Cerebellar cortex (tissue), 1 donor: ENCODE results near the gene GJD3.
"Not testable (repeated sequence)": the region's sequence is repeated elsewhere in the genome, so short reads cannot be mapped to it uniquely, and the experiment has no call there.

Source experiments
- DNase-seq: peaks from one replicate; pipeline ENCODE4 v3.0.0-alpha.2; 2015; ENCODE audit warnings: low spot score

The GJD3 gene, protein sequence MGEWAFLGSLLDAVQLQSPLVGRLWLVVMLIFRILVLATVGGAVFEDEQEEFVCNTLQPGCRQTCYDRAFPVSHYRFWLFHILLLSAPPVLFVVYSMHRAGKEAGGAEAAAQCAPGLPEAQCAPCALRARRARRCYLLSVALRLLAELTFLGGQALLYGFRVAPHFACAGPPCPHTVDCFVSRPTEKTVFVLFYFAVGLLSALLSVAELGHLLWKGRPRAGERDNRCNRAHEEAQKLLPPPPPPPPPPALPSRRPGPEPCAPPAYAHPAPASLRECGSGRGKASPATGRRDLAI

GRCh38 chr17:40364121-40364861, at the start of gene GJD3:
TSS of gene GJD3 (minus strand) at chr17:40364737. CDS start at chr17:40363815, 922 bp downstream.
- DNase-seq, result no peak

GRCh38 chr17:40414312-40414711, 49.8 kb upstream of the GJD3 start:
- DNase-seq, result not testable (repeated sequence)

GRCh38 chr17:40412880-40413279, 48.3 kb upstream of the GJD3 start:
- DNase-seq, result no peak

GRCh38 chr17:40411821-40412220, 47.3 kb upstream of the GJD3 start:
- no peak for DNase-seq

- DNase-seq, result no peak
Measured at GRCh38 chr17:40410082-40410481, 45.5 kb upstream of the GJD3 start.

GRCh38 chr17:40409540-40409939, 45.0 kb upstream of the GJD3 start:
- DNase-seq, result not testable (repeated sequence)

DNA sequence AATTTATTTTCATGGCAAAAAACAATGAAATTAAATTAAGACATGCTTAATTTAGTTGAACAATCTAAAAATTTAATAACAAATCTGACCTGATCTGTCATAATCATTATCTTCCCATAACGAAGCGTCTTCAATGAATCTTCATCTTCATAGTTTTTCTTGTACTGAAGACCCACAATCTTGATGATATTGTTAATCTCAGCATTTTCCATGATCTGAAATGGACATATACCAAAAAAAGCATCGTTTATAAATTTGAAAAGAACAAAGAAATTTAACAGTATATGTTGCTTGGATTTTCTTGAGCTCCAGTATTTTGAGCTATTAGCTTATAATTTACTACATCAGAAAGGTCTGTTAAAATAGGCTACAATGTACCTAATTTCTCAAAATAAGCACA, 42.9 kb upstream of the GJD3 start:
- DNase-seq, result no peak

GRCh38 chr17:40404003-40404402, 39.5 kb upstream of the GJD3 start:
- DNase-seq, result no peak

GRCh38 chr17:40402668-40403067, 38.1 kb upstream of the GJD3 start:
- DNase-seq, result no peak

- peak; percentile 67 for DNase-seq
Measured at GRCh38 chr17:40399185-40399584, 34.6 kb upstream of the GJD3 start.

DNA sequence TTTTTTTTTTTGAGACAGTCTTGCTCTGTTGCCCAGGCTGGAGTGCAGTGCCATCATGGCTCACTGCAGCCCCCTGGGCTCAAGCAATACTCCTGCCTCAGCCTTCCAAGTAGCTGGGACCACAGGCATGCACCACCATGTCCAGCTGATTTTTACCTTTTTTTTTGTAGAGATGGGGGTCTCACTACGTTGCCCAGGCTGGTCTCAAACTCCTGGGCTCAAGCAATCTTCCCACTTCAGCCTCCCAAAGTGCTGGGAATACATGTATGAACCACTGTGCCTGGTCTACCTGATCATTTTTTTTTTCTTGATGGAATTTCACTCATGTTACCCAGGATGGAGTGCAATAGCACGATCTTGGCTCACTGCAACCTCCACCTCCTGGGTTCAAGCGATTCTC, 22.0 kb upstream of the GJD3 start:
- not testable (repeated sequence) for DNase-seq

DNA sequence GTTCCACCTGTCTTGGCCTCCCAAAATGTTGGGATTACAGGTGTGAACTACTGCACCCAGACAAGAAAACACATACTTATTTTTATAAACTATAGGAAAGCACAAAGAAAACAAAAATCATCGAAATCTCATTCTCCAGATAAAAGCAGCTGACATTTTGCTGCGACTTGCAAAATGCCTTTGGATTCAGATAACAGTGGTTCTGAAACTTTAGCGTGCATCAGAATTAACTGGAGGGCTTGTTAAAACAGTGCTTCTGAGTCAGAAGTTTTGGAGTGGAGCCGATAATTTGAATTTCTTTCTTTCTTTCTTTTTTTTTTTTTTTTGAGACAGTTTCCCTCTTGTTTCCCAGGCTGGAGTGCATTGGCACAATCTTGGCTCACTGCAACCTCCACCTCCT, 17.7 kb upstream of the GJD3 start:
- no peak for DNase-seq

DNA sequence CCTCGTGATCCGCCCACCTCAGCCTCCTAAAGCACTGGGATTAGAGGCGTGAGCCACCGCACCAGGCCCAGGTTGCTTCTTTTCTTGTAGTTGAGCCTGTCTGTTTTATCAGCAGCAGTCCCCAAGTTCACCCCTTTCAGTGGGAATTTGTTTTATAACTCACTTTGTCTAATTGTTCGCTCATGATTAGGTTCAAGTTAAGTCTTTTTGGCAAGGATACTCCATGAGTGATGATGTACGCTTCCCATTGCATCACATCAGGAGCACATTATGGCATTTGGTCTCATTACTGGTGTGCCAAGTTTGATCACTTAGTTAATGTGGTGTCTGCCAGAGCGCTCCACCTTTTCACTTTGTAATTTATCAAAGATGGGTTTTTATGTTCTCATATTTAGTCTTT, 14.4 kb upstream of the GJD3 start:
- DNase-seq, result no peak

- no peak for DNase-seq
Measured at GRCh38 chr17:40377832-40378231, 13.3 kb upstream of the GJD3 start.

DNA sequence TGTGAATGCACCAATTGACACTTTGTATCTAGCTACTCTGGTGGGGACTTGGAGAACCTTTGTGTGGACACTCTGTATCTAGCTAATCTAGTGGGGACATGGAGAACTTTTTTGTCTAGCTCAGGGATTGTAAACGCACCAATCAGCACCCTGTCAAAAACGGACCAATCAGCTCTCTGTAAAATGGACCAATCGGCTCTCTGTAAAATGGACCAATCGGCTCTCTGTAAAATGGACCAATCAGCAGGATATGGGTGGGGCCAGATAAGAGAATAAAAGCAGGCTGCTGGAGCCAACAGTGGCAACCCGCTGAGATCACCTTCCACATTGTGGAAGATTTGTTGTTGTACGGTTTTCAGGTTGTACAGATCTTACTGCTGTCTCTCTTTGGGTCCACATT, 12.0 kb upstream of the GJD3 start:
- not testable (repeated sequence) for DNase-seq

DNA sequence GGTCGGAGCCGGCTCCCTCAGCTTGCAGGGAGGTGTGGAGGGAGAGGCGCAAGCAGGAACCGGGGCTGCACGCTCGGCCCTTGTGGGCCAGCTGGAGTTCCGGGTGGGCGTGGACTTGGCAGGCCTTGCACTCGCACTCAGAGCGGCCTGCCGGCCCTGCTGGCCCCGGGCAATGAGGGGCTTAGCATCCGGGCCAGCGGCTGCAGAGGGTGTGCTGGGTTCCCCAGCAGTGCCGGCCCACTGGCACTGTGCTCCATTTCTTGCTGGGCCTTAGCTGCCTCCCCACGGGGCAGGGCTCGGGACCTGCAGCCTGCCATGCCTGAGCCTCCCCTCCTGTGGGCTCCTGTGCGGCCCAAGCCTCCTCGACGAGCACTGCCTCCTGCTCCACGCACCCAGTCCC, 11.2 kb upstream of the GJD3 start:
- DNase-seq, result not testable (repeated sequence)

DNA sequence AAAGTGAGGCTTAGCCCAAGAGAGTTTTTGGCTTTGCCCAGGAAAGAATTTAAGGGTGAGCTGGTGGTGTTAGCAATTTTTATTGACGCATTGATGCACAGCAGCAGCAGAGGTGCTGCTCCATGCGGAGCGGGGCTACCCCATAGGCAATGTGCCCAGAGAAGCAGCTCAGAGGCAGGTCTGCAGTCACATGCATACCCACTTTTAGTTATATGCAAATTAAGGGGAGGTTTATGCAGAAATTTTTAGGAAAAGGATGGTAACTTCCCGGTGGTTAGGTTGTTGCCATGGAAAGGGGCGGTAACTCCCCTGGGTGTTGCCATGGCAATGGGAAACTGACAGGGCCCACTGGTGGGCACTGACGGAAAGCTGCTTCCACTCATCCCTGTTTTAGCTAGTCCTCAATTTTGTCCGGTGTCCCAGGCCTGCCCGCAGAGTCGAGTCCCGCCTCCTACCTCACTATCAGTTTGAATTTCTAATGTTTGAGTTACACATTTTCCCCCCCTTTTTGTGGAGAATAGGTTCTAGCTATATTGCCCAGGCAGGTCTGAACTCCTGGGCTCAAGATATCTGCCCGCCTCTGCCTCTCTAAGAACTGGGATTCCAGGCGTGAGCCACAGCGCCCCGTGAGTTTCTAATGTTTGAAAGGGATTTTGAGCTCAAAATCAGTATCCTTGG, 10.4 kb upstream of the GJD3 start:
- DNase-seq, result no peak

GRCh38 chr17:40373999-40374398, 9.5 kb upstream of the GJD3 start:
- DNase-seq, result no peak

DNA sequence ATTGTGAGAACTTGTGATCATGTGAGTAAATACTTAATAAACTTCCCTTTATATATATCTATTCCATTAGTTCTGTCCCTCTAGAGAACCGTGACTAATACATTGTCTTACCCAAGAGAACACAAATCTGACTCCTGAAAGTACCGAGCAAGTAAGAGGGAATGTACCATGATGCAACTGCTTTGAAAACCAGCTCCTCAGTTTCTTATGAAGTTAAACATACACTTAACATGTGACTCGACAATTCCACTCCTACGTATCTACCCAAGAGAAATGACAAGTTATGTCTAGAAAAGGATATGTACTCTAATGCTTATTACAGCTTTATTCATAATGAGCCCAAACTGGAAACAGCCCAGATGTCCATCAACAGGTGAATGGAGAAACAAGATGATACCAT, 8.8 kb upstream of the GJD3 start:
- DNase-seq, result no peak

DNA sequence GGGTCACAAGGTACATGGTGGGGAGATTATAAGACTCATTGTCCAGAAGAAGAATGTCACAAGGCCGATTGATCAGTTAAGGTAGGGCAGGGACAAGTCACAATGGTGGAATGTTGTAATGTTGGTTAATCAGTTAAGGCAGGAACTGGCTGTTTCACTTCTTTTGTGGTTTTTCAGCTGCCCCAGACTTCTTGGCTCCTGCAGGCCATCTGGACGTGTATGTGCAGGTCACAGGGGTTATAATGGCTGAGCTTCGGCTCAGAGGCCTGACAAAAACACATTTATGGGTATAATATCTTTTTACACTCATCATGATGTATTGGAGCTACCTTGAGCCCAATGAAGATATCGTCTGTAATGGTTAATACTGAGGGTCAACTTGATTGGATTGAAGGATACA, 8.1 kb upstream of the GJD3 start:
- DNase-seq, result not testable (repeated sequence)

DNA sequence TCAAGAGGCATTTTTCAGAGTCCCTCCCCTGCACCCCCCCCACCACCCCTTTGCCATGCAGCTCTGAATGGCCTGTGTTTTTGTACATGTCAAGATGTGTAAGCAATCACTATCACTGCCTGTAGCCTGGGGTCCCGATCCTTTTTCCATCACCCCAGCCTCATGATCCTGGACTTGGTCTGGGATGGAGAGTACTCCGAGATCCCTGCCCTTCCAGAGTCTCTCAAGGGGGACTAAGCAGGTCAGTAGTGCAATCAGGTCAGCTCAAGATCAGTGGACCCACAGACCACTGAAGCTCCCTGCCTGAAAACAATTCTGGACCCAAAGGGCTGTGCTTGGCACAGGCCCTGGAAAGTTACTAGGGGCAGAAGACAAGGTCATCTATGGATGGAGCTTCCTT, 7.5 kb upstream of the GJD3 start:
- DNase-seq, result no peak

GRCh38 chr17:40371261-40371929, 6.9 kb upstream of the GJD3 start:
- no peak for DNase-seq

DNA sequence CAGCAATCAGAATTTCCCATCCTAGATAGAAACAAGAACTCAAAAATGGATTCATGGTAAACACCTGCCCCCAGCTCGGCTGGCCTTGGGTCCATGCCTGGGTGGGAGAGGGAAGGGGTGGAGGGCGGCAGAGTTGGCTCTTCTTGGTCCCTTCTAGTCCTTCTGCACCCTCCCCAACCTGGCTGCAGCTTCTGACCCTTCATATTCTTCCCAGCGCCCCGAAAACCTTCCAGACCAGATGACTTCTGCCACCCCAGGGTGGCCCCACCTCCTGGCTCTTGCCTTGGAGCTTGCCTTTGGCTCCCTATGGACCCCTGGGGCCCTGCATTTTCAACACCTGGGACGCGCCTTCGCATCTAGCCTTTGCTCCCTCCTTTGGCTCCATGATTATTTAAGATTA, 5.4 kb upstream of the GJD3 start:
- DNase-seq, result no peak
